ENCODE data around the gene CAPZA3.
"Not testable (repeated sequence)": the region's sequence is repeated elsewhere in the genome, so short reads cannot be mapped to it uniquely, and the experiment has no call there.

The CAPZA3 gene

GRCh38 chr12:18754124-18754707, 16.3 kb downstream of the CAPZA3 start:
- no peak for DNase-seq

GRCh38 chr12:18755341-18755740, 17.4 kb downstream of the CAPZA3 start:
- no peak for DNase-seq

- not testable (repeated sequence) for DNase-seq
These were observed 28.6 kb downstream of the CAPZA3 start for GRCh38 chr12:18766479-18766878.

- no peak for DNase-seq
These were observed 44.9 kb downstream of the CAPZA3 start for GRCh38 chr12:18782827-18783226.

- DNase-seq = not testable (repeated sequence)
These were observed 47.5 kb downstream of the CAPZA3 start for GRCh38 chr12:18785465-18785864.

Measured in NCI-H2029 treated with DMSO at 0.1 percent for 48 hours (cell line).